ENCODE data around the gene C5orf52.
"Not testable (repeated sequence)": the region's sequence is repeated elsewhere in the genome, so short reads cannot be mapped to it uniquely, and the experiment has no call there.

The C5orf52 gene

DNA sequence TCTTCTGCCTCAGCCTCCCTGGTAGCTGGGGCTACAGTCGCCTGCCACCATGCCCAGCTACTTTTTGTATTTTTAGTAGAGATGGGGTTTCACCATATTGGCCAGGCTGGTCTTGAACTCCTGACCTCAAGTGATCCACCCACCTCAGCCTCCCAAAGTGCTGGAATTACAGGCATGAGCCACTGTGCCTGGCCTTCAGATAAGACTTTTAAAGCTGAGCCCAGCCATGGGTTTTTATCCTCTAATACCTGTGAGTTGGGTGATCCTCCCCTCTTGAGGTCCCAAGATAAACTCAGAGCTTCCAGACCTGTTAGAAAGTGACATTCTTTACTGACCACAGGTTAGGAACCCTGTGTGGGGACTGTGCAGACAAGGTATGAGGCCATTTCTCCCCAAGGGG is 56.5 kb downstream of the C5orf52 start:
- DNase-seq = not testable (repeated sequence)
